Suppressor macrophage (primary cell): ENCODE data around the gene CDH4.

Experiments
- DNase-seq, 4 experiments: peaks; one replicate each; pipeline ENCODE4 v3.0.0-alpha.2; 2020 to 2022

CDH4 gene

GRCh38 chr20:61744691-61745396 lies 492.8 kb downstream of the CDH4 start:
- no peak for DNase-seq

- DNase-seq = no peak
Measured at GRCh38 chr20:61745397-61746146, 493.5 kb downstream of the CDH4 start.

DNA sequence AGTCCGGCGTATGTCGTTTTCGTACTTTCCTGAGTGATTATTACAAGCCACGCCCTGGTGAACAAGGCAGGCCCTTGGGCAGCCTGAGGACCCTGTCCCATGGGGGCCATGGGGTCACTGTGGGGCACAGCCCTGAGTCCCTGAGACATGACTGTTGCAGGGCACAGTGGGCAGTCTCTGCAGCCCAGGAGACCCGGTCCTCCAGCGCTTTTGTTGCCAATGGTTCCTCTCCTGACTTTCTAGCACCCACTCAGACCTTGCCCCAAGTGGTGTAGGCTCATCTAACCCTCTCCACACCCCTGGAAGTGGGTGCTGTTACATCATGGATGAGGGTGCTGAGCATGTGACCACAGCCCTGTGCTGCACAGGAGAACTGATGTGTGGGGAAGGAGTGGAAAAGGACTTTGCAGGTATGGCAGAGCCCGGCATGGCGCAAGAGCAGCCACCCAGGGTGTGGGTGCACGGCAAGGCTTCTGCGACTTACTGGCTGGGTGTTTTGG lies 494.1 kb downstream of the CDH4 start:
- no peak for DNase-seq

DNA sequence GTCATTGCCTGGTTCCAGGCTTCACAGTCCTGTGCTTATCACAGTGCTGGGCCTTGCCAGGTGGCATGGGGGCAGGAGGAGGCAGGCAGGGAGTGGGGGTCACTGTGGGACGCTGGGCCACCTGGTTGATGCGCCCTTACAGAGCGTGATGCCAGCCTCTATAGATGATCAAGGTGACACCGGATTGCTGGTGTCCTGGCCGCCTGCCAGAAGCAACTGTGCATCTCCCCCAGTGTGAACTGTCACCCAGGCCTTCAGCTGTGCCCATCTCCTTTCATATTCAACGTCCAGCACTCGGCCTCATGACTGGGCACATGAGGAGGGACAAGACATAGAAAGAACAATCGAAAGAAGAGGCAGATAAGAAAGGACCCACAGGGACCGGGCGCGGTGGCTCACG lies 494.7 kb downstream of the CDH4 start:
- no peak for DNase-seq

DNA sequence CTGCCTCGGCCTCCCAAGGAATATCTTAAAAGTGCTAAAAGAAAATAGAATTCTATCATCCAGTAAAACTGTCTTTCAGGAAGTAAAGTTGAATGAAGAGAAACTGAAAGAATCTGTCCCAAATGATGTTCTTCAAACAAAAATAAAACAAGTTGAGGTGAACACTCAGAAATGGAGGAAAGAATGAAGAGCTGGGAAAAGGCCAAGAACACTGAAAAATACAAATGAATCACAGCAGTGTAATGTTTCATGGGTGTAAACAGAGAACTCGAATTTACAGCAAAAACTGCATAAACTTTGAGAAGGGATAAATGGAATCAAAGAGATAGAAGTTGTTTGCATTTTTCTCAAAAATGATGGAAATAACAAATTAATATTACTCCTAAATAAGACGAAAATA lies 496.3 kb downstream of the CDH4 start:
- DNase-seq = no peak

GRCh38 chr20:61749406-61750075 lies 497.5 kb downstream of the CDH4 start:
- DNase-seq = no peak

- DNase-seq = no peak
Measured at GRCh38 chr20:61750093-61750492, 498.0 kb downstream of the CDH4 start.

- no peak for DNase-seq
Measured at GRCh38 chr20:61752576-61752975, 500.5 kb downstream of the CDH4 start.

- no peak for DNase-seq
Measured at GRCh38 chr20:61753316-61753942, 501.4 kb downstream of the CDH4 start.

- DNase-seq = no peak
Measured at GRCh38 chr20:61753987-61754956, 502.2 kb downstream of the CDH4 start.

DNA sequence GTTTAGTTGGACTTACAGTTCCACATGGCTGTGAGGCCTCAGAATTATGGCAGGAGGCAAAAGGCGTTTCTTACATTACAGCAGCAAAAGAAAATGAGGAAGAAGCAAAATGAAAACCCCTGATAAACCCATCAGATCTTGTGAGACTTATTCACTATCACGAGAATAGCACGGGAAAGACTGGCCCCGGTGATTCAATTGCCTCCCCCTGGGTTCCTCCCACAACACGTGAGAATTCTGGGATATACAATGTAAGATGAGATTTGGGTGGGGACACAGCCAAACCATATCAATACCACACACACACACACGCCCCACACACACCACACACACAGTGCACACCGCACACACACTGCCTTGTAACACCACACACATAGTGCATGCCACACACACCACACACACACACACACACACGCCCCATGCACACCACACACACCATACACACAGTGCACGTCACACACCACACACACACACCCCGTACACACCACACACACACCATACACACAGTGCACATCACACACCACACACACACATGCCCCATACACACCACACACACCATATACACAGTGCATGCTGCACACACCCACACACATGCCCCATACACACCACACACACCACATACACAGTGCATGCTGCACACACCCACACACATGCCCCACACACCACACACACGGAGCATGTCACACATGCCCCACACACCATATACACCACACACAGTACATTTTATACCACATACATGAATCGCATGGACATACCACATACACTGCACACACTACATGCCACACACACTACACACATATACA lies 503.1 kb downstream of the CDH4 start:
- DNase-seq = no peak

DNA sequence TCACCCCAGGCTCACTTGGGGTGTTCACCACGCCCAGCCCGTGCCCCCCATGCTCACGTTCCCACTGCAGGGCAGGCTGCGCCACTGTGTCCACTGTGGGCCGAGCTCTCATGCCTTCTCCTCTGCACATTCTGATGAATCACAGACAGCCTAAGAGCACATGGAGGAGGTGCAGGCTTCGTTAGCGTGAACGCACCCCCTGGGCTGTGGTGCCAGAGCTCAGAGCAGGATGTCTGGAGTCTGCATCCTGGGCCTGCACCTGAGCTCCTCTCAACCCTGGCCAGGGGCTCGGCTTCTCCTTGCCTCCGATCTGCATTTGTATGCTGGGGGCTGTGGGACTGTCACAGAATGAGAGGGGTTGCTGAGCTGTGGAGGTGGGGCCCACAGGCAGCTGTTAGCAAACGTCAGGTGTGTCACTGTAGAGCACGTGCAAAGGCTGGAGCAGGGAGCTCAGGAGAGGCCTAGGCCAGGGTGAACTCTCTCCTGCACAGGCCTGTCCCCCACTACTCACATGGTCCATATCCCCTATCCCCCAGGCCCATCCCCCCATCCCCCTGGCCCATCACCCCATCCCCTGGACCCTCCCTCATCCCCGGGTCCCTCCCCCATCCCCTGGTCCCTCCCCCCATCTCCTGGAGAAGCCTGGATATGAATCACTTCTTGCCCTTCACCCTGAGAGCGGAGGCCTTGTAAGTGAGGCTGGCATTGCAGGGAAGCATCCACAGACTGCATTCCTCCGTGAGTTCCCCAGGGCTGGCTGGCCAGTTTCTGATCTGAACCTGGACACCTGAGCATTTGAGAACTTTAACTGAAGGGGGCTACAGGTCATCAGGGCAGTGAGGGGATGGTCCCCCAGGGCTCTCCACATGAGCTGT lies 504.1 kb downstream of the CDH4 start:
- DNase-seq = no peak

GRCh38 chr20:61756966-61757677 lies 505.1 kb downstream of the CDH4 start:
- DNase-seq = no peak

DNA sequence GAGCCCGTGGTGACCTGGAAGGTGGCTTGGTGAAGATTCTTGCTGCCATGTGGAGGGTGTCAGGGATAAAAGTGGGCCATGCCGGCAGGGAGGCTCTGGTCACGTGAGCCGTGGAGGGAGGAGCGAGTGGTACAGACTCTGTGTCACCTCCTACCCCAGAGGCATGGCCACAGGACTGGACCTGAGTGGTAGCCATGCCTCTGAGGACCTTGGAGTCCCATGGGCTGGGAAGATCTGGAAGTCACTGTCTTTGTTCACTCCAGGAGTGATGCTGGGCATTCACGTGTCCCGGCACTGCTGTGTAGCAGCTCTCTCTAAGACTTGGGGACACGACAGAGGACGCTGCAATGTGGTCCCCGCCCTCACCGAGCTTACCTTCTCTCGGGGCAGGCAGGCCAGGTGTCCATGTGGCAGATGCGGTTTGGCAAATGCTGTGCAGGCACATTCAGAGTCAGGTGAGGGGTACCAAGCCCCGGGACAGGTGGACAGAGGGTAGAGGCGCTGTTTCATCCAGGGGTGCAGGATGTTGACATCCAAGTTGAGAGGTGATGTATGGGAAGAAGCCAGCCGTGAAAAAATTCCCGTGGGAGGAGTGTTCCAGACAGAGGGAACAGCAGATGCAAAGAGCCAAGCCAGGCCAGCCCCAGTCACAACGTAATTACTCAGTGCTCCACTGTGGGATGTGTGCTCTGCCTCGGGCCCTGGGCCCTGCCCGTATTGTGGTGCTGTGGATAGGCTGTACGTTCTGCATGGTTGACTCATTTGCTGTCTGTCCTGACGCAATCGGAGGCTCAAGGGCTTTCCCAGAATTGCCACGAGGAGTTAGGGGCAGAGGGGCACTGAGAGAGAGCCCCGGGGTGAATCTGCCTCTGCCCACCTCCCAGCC lies 505.9 kb downstream of the CDH4 start:
- no peak for DNase-seq

- DNase-seq = no peak
Measured at GRCh38 chr20:61758564-61759200, 506.6 kb downstream of the CDH4 start.

DNA sequence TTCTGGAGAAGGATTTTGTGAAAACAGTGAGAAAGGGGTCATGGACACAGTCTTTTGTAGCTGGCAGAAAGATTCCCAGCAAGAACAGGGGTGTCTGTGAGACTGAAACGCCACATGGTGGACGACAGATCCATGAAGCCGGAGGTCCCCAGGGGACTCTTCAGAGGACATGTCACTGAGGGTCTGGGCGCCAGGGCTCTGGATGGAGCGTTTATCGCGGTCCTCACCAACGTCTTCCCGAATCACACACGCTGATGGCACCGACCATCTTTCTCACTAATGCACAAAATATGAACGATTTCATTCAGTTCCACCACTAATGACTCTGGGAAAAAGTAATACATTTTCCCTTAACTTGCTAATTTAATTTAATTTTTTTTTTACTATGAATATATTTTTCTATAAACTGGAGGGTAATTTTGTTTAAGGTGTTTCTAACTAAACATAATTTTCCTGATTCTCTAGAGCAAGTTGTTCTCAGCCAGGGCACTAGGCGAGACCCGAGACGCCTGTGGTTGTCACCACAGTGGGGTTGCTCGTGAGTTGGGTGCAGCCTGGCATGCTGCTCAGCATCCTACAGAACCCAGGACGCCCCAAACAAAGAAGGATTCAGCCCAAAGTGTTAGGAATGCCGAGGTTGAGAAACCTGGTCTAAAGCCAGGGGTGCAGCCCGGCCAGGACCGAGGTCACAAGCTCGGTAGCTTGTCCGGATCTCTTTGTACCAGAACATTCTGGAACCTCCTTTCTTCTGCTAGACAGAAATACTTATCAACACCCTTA lies 507.4 kb downstream of the CDH4 start:
- no peak for DNase-seq

- no peak for DNase-seq
Measured at GRCh38 chr20:61760321-61760720, 508.3 kb downstream of the CDH4 start.
